ENCODE data around the gene ITGA11. TPM values are rescaled to one million over a fixed set of nuclear protein-coding genes. Genes with fewer than 3 reads are reported as not detected.

The ITGA11 gene
- total RNA-seq, 1 experiment from 2014 or later: 63.4 TPM

DNA sequence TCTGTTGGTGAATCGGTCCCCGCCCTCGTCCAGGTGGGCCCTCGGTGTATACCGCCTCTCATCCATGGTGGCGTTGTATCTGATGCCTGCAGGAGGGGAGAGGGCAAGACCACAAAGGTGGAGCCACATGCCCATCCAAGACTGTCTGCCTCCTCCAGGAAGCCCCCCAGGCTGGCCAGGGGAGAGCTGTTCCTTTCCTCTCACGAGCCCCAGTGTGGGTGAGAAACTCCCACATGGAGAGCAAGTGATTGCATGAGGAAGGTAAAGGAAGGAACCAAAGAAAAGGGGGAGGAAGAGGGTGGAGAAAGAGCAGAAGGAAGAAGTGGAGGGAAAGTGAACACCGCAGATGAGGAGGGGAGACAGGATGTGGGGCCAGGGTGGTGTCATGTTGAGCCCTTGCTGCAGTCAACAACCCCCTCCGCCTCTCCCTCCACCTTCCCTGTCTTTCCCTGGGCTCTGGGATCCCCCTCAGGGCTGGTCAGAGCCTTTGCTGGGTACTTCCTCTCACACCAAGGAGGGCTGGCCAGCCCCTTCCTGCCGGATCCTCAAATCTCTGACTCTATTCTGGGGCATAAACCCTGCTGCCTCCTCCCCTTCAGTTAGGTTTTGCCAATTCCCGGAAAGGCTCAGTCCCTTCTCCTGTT, 105.1 kb downstream of the ITGA11 start:
- Histone ChIP-seq H3K4me3 (no peak overlapping the region), H3K36me3 (peaks cover 62% of the 10 kb centered on the region), H3K27me3 (no peaks in the 10 kb centered on the region), H3K9me3 (no peaks in the 10 kb centered on the region)
- no peak for DNase-seq

DNA sequence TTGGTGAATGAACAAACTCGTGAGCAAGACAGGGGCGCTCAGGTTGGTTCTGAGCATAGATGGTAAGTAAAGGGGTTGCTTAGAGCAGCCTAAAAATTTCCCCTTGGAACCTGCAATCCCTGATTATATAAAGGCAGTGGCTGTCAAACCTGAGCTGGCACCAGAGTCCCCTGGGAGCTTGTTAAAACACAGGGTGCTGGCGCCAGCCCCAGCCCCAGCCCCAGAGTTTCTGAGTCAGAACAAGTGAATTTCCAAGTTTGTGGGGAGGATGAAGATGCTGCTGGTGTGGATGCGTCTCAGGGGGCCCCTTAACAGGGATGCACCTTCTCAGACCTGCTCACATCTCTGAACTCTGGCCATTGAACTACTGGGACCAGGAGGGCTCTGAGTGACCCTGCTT, 106.2 kb downstream of the ITGA11 start:
- Histone ChIP-seq H3K27me3 (no peaks in the 10 kb centered on the region), H3K36me3 (peaks cover 58% of the 10 kb centered on the region), H3K9me3 (no peaks in the 10 kb centered on the region), H3K4me3 (no peak overlapping the region)
- DNase-seq: no peak

DNA sequence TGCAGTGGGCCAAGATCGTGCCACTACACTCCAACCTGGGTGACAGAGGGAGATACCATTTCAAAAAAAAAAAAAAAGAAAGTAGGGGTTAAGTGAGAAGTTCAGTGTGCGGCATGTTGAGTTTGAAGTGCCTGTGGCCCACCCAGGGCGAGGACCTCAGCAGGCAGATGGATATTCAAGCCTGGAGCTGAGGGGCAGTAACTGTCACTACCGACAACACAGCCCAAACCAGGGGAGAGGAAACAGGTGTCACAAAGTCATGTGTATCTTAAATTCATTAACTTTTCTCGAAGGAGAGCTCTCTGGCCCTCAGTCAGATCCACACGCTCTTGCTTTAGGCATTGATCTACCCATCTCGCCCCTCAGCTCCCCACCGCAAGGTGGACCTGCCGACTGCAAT, 109.2 kb downstream of the ITGA11 start:
- Histone ChIP-seq H3K9me3 (no peaks in the 10 kb centered on the region), H3K36me3 (peaks cover 57% of the 10 kb centered on the region), H3K4me3 (no peak overlapping the region), H3K27me3 (no peaks in the 10 kb centered on the region)
- DNase-seq: no peak

DNA sequence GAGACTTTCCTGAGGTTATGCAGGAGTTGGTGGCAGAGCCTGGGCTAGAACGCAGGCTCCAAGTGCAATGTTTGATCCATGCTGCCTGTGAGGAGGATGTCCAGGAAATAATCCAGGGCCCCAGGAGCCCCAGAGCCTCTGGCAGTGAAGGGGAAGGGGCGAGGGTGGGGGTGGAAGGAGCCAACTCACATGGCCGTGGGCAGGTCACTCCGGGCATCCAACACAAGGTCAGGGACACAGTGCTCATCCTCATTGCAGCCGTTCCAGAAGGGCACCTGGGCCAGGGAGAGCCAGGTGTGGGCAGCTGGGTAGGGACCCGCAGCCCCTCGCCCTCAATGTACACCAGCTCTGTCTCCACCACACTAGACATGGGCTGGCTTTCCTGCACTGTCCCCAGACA, 110.7 kb downstream of the ITGA11 start:
- no peaks in the 10 kb centered on the region for H3K27me3 ChIP-seq
- peaks cover 47% of the 10 kb centered on the region for H3K36me3 ChIP-seq
- H3K4me3 ChIP-seq: no peak overlapping the region
- no peaks in the 10 kb centered on the region for H3K9me3 ChIP-seq
- no peak for DNase-seq

DNA sequence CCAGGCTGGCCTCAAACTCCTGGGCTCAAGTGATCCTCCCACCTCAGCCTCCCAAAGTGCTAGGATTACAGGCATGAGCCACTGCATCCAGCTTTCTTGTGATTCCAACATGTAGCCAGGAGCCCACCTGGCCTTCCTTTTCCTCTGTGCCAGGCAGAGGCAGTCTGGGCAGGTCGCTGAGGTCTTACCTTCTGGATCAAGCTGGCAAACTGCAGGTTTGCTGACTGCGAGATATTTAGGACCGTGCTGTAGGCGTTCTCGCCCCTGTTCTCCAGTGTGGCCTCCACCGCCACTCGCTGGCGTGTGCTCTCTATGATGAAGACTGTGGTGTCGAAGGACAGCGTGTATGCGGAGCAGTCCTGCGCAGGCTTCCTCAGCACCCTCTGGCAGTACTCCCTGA, 112.0 kb downstream of the ITGA11 start:
- peaks cover 35% of the 10 kb centered on the region for H3K36me3 ChIP-seq
- no peaks in the 10 kb centered on the region for H3K9me3 ChIP-seq
- H3K4me3 ChIP-seq: no peak overlapping the region
- no peaks in the 10 kb centered on the region for H3K27me3 ChIP-seq
- DNase-seq: no peak

DNA sequence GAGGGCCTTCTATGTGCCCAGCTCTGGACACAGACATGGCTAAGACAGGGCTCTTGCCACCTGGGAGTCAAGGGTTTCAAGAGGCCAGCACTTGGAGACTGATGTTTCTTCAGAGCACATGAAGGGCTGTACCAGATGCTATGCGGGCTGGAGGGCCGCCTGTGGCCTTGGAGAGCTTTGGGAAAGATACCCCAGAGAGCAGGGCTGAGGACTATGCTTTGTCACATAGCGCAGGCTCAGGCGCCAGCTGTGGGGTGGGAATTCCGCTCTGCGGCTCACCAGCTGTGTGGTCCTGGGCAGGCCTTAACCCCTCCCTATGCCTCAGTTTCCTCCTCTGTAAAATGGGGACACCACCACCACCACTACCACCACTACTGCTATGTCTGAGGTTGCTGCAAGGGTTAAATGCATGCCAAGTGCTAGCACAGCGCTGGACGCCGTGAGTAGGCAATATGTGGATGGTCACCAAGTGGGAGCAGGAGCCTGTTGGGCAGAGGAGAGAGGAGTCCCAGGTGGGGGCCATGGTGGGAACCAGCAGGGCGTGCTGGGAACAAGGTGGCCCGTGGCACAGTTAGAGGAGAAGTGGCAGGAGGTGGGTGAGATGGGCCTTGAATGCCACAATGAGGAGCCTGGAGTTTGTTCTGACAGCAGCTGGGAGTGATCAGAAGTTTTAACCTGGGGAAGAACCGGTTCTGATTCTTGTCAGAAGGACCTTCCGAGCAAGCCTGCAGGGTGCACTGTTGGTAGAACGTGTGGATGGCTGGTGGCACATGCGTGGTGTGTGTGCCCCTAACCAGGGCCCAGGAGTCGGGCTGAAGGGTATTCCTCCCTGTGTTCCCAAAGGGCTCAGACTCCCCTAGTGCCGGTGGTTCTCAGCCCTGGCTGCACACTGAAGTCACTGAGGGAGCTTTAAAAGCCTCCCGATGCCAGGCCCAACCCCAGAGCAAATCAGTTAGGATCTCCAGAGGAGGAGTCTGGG, 112.7 kb downstream of the ITGA11 start:
- Histone ChIP-seq H3K36me3 (peaks cover 37% of the 10 kb centered on the region), H3K4me3 (no peak overlapping the region), H3K27me3 (no peaks in the 10 kb centered on the region), H3K9me3 (no peaks in the 10 kb centered on the region)
- no peak for DNase-seq

DNA sequence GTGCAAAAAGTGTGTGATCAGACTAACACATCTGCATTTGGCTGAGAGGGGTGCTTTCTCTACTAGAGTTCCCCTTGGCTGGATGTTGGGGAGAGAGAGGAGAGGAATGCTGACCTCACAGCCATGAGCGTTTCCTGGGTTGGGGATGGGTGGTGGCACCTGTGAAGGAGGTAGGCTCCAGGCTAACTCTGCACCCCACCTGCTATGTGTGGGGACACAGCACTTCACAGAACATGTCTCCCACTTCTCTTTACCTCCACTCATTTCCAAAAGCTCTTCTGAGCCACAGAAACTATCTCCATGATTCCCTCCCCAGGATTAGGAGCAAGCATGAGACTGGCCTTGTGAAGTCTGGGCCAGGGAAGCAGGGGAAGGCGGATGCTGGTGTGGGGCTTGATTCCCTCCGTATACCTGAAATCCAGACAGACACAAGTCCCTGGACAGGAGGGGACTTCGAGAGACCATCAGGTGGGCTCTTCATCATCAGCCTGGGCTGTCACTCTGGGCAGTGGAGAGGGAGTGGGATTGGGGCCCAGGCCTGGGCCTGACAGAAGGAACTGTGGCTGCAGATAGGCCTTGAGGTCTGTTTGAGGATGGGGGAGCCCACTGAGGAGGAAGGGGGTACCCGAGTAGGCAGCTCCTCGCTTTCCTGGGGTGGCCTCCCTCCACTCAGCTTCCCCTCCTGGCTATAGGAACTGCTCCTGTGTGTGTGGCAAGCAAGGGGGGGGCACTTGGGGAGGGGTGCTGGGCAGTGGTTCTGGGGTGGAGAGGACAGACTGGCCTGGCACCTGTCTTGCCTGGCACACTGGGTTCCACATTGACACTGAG, 113.7 kb downstream of the ITGA11 start:
- Histone ChIP-seq H3K9me3 (no peaks in the 10 kb centered on the region), H3K27me3 (no peaks in the 10 kb centered on the region), H3K36me3 (peaks cover 34% of the 10 kb centered on the region), H3K4me3 (no peak overlapping the region)
- no peak for DNase-seq

DNA sequence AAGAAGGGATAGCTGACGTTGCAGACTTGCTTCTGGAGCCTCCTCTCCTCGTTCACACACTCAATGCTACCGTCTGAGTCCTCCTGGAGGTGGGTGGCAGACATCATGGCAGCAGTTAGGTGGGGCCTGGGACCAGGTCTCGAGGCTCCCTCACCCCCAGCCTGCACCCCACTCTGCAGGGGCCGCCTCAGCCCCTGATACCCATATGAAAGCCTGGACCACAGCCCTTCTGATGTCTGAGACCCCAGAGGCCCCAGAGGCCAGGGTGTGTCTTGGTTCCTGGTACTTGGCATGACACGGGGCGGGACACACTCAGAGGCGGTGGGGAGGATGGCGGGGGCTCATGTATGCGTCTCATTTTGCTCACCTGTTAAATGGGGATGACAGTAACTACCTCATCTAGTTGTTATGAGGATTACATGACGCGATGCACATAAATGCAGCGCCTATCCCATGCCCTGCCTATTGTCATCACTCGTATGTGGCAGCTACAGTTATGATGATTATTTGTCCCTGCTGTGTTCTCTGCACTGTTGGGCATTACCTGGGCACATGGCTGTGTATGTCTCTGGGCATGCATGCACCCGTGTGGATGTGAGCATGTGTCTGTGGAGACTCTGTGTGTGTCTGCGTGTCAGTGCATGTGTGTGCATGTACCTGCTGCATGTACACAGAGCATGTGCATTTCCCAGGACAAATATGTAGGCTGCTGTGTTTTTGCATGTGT, 114.5 kb downstream of the ITGA11 start:
- no peak for DNase-seq
- peaks cover 34% of the 10 kb centered on the region for H3K36me3 ChIP-seq

DNA sequence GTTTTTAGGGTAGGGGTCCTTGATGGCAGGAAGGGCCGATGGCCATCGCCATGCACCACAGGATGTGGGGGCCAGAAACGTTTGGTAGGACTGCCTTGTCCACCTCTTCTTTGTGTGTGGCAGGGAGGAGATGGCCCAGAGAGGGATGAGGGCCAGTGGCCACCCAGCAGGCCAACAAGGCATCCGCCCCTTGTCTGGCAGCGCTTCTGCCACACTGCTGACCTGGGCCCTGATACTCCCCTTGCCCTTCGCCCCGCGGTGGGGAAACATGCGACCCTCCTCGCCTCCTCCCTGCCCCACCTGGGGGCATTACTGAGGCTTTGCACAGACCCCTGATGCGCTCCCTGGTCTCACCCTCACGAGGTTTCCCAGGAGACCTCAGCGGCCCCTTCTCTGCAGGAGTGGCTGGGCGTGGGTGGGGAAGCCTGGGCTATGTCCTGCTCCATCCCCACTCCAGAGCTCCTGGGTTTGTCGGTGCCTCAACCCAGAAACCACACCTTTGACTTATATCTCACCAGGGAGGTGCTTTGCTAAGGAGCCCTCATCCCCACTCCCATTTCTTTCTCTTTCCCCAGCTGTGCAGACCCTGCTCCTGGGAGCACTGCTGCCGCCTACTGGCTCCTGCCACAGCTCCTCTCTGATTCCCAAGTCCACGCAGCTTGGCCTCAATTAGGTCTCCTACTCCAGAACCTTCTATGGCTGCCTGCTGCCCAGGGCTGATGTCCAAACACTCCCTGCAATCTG, 115.7 kb downstream of the ITGA11 start:
- no peak overlapping the region for H3K4me3 ChIP-seq
- H3K27me3 ChIP-seq: no peaks in the 10 kb centered on the region
- no peak for DNase-seq
- peaks cover 36% of the 10 kb centered on the region for H3K36me3 ChIP-seq
- no peaks in the 10 kb centered on the region for H3K9me3 ChIP-seq

More for the DNA sequence above, 114.5 kb downstream of the ITGA11 start:
- no peaks in the 10 kb centered on the region for H3K9me3 ChIP-seq
- H3K4me3 ChIP-seq: no peak overlapping the region
- no peaks in the 10 kb centered on the region for H3K27me3 ChIP-seq

DNA sequence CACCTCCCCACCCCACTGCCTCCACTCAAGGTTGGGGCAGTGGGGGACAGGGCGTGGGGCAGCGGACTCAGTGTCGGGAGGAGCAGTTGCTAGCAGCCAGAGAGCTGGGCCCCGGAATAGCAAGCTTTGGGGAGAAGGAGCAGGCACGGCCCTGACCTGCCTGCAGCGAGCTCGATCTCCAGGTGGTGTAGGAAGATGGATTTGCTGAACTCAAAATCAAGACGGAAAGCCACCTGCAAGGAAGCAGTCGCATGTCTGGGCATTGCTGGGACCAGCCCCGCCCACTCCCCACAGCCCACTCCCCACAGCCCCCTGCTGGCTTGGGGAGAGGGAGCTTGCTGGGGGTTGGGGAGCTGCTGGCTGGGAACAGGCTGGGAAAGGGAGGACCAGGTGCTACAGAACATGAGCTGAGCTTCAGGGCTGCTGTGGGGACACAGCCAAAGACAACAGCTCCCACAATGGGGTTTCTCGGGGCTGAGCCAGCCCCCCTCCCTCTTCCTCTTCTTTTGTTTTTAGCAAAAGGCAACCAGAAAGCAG, 116.4 kb downstream of the ITGA11 start:
- no peak for DNase-seq
- Histone ChIP-seq H3K4me3 (no peak overlapping the region), H3K36me3 (peaks cover 40% of the 10 kb centered on the region), H3K9me3 (no peaks in the 10 kb centered on the region), H3K27me3 (no peaks in the 10 kb centered on the region)

DNA sequence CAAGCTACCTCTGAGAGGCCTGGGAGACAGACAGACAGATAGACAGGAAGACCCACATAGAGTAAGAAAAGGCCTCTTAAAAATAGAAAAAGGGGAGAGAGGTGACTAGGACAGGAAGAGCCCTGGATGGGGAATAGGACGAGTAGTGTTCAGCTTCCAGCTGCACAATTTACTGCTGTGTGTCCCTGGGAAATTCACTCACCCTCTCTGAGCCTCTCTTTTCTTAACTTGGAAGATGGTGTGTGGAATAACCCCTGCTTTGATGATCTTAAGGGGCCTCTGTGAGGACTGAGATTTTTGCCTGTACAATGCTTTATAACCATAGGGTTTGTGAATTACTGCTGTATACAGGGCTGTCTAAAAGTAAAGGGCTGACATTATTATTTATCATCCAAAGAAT, 116.9 kb downstream of the ITGA11 start:
- Histone ChIP-seq H3K36me3 (peaks cover 42% of the 10 kb centered on the region), H3K4me3 (no peak overlapping the region)
- no peak for DNase-seq

DNA sequence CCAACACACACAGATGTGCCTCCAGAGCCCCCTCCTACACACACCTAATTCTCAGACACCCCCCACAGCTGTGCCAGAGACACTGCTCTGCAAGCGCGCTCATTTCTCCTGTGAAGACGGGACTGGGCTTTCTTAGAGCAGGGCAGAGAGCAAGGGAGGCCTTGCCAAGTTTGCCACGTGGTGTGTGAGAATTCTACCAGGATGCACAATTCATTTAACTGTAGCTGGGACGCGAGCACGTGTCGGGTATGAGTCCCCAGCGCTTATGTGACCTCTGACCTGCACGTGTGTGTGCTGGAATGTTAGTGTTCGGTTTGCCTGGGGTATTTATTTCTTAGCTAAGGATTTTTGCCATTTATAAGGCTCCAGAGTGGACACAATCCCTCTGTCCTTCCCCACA, 117.4 kb downstream of the ITGA11 start:
- H3K27me3 ChIP-seq: no peaks in the 10 kb centered on the region
- H3K9me3 ChIP-seq: no peaks in the 10 kb centered on the region
- no peak for DNase-seq
- H3K36me3 ChIP-seq: peaks cover 43% of the 10 kb centered on the region
- no peak overlapping the region for H3K4me3 ChIP-seq

More for the DNA sequence above, 116.9 kb downstream of the ITGA11 start:
- Histone ChIP-seq H3K27me3 (no peaks in the 10 kb centered on the region), H3K9me3 (no peaks in the 10 kb centered on the region)

DNA sequence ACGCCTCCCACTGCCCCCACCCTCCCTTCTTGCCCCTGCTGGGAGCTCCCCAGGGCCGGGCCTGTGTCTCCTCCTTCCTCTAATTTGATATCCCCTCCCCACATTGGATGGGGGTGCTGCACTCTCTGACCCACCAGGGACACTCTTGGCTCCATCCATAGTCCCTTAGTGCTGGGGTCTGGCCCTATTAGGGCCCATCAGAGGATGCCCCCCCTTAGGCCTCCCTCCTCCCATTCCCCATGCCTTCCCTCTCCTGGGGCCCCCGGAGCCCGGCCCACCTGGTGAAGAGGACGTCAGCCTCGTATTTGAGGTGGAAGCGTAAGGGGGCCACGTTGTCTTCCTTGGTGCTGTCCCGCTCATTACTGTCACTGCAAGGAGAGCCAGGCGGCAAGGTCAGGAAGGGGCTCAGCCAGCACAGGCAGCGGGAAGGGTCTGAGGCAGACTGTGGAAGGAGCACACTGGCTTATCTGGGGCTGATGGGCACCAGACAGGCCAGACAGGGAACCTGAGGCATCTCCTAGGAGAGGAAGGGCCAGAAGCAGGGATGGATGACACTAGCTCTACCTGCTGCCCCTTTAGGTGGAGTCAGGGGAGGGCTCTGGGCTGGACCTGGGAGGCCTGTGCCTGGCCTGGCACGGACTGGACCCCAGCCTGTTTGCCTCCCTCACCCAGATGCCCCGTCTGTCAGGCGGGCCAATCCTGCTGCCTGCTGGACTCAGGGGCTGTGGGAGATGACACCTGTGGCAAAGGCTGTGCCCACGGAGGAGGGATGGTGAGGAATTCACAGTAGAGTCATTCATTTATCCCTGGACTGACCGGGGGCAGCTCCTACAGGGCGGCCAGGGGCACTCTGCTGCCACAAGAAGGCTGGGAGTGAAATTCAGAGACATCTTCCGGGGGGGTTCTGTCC, 118.2 kb downstream of the ITGA11 start:
- peaks cover 39% of the 10 kb centered on the region for H3K36me3 ChIP-seq
- H3K27me3 ChIP-seq: no peaks in the 10 kb centered on the region
- no peak for DNase-seq

DNA sequence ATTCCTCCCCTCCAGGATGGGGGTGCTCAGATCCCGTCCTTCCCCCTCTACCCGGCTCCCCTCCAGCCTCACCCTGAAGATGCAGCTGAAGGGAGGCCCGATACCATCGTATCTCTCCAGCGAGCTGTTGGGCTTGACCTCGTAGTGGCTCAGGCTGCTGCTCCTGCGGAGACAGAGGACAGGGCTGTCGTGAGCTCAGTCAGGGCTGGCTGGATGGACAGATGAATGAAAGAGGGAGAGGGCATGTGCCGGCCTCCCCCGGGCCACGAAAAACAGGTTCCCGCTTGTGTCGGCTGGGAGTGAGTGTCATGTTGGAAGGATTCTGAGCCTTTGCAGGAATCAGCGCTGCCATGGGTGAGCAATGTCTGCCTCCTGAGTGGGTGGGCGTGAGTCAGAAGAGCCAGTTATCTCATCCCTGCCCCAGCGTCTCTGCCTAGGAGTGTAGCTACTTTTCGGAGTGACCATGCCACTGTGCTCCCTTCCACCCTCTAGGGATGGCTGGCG, 119.2 kb downstream of the ITGA11 start:
- H3K9me3 ChIP-seq: no peaks in the 10 kb centered on the region
- H3K4me3 ChIP-seq: no peak overlapping the region
- peaks cover 38% of the 10 kb centered on the region for H3K36me3 ChIP-seq
- no peaks in the 10 kb centered on the region for H3K27me3 ChIP-seq
- DNase-seq: peak; percentile 51

More for the DNA sequence above, 118.2 kb downstream of the ITGA11 start:
- Histone ChIP-seq H3K4me3 (no peak overlapping the region), H3K9me3 (no peaks in the 10 kb centered on the region)
